ENCODE measurements around the gene ZNF24.

DNA sequence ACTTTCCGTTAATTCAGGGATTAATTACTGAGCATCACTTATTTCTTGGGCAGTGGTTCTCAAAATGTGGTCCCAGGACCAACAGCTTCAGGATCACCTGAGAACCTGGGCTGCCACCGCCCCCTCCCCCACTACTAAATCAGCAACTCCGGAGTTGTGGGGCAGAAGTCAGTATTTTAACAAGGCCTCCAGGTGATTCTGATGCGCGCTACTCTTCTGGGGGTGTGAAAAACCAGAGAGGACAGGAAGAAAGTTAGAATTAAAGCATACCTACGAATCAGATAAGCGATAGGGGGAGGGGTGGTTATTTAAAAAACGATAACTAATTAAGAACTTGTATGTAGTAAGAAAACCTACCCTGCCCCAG is 54.5 kb downstream of the ZNF24 start:
- TF ChIP-seq POLR2A (IDR thresholded peaks at IDR 0.05; ENCODE audit: low read depth, low read length) (no peak), POLR2AphosphoS5 (IDR thresholded peaks at IDR 0.05; ENCODE audit: low read depth, low read length) (no peak), TAF1 (IDR thresholded peaks at IDR 0.05; ENCODE audit: borderline replicate concordance, low read depth, low read length) (no peak)
